Activated CD8-positive, alpha-beta T cell treated with anti-CD3 and anti-CD28 coated beads, Interleukin-2, amount 10 ng/mL, durations not matched to agents 7 days and 5 days (primary cell): ENCODE measurements around the gene CDCA4. TPM values are rescaled to one million over a fixed set of nuclear protein-coding genes. Genes with fewer than 3 reads are reported as not detected.

Experiments used
- ATAC-seq: fragments of 150-1000 bp; cut with Tn5 transposase; one replicate; pipeline ENCODE4 v1.10.0; 2021; ENCODE audit warnings: moderate library complexity
- CTCF ChIA-PET: fragments of 350-600 bp; sonication (Branson Sonifier 250); formaldehyde crosslinking; loops from one replicate; lab custom pipeline; 2021; ENCODE audit warnings: antibody characterized with exemption; lab: Charles Lee
- POLR2A ChIA-PET: fragments of 350-600 bp; sonication (Branson Sonifier 250); formaldehyde crosslinking; loops from one replicate; lab custom pipeline; 2021; ENCODE audit warnings: antibody characterized with exemption; lab: Charles Lee
- DNase-seq: peaks from one replicate; pipeline ENCODE4 v3.0.0-alpha.2; 2020
- H3K27ac Mint-ChIP-seq: one replicate; pipeline ENCODE4 v1.8.0; 2021; ENCODE audit warnings: mild to moderate bottlenecking, mixed read lengths
- H3K27me3 Mint-ChIP-seq: one replicate; pipeline ENCODE4 v1.8.0; 2021; ENCODE audit warnings: low read depth, mixed read lengths
- H3K36me3 Mint-ChIP-seq: one replicate; pipeline ENCODE4 v1.8.0; 2021; ENCODE audit warnings: low read depth, mixed read lengths
- H3K4me1 Mint-ChIP-seq: one replicate; pipeline ENCODE4 v1.8.0; 2021; ENCODE audit warnings: low read depth, mixed read lengths
- H3K4me3 Mint-ChIP-seq: one replicate; pipeline ENCODE4 v1.8.0; 2021; ENCODE audit warnings: mild to moderate bottlenecking, mixed read lengths
- H3K9me3 Mint-ChIP-seq: one replicate; pipeline ENCODE4 v1.8.0; 2022; ENCODE audit warnings: mixed read lengths; ENCODE audit not compliant: insufficient read depth
- total RNA-seq, 2 experiments: library from RNA; stranded (reverse); gene quantifications; one replicate each; pipeline ENCODE4 v1.2.3, GENCODE V29; 2021

The CDCA4 gene
- total RNA-seq, 2 experiments from 2014 or later, result 59.9 to 62.3 TPM

DNA sequence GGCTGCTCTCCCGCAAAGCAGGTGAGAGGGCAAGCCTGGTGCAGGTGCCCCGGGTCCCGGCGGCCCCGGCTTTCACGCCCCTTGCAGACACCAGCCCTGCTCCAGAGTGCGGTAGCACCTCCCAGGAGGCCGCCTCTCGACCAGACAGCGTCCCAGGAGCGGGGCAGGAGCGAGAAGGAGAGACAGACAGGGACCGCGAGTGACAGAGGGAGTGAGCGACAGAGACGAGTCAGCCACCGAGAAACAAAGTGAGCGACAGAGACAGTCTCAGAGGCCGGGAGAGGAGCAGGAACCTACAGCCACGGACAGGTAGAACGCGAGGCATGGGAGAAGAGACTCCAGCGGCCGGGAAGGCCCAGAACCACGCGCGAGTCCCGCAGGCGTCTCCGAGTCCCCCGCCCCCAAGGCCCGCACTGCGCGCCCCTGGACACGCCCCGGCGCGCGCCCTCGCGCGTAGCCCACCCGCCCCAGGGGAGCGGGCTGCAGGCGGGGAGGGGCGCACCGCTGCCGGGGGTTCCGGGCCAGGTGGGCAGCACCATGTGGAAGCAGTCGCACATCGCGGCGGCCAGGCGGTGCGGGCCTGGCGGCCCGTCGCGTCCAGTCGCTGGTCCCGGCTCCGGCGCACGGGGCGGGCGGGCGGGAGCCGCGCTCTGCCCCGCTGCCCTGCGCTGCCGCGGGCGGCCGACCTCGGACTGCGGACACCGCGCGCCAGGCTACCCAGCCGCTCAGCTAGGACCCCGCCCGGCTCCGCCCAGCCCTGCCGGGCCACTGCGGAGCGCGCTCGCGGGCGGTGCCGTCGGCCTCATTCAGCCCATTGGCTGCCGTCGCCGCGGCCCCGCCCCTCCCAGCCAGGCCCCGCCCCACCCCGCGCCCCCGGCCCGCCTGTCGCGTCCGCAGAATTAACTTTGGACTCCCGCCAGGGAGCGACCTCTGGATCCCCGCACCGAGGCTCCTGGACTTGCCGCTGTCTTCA lies 42.9 kb downstream of the CDCA4 start, which contains the start of gene AHNAK2:
Gene AHNAK2 (minus strand): TSS at position 694 of the 973 bp plus-strand sequence. CDS start 137 bp downstream, at position 557.
- ChIA-PET POLR2A (no interaction called here), CTCF (interaction anchor here (1.3 kb wide), 1 partner anchor 67 kb away, joined by 4 read pairs; no protein-coding TSS in a partner anchor)
- H3K9me3 Mint-ChIP-seq, result no peaks in the 10 kb centered on the region
- DNase-seq, result peak; percentile 44
- ATAC-seq, result peak; percentile 77
- peaks cover 10% of the 10 kb centered on the region for H3K4me1 Mint-ChIP-seq
- no peak within 1 kb of the TSS for H3K27ac Mint-ChIP-seq
- H3K27me3 Mint-ChIP-seq, result peaks cover 30% of the 10 kb centered on the region
- peak within 1 kb of the TSS; percentile 61 for H3K4me3 Mint-ChIP-seq
- H3K36me3 Mint-ChIP-seq, result no peaks in the 10 kb centered on the region

- Mint-ChIP-seq H3K27me3 (peaks cover 30% of the 10 kb centered on the region), H3K36me3 (no peaks in the 10 kb centered on the region), H3K4me1 (peaks cover 10% of the 10 kb centered on the region), H3K9me3 (no peaks in the 10 kb centered on the region), H3K4me3 (peak overlapping the region; percentile 61), H3K27ac (no peak overlapping the region)
- ChIA-PET POLR2A (no interaction called here), CTCF (interaction anchor here (0.8 to 6.1 kb wide), 3 partner anchors 8 to 67 kb away, joined by 3 to 63 read pairs (median 4); partner anchors contain the start of gene CLBA1)
- DNase-seq, result no peak
- no peak for ATAC-seq
Measured at GRCh38 chr14:104977008-104977680, 43.7 kb downstream of the CDCA4 start.

DNA sequence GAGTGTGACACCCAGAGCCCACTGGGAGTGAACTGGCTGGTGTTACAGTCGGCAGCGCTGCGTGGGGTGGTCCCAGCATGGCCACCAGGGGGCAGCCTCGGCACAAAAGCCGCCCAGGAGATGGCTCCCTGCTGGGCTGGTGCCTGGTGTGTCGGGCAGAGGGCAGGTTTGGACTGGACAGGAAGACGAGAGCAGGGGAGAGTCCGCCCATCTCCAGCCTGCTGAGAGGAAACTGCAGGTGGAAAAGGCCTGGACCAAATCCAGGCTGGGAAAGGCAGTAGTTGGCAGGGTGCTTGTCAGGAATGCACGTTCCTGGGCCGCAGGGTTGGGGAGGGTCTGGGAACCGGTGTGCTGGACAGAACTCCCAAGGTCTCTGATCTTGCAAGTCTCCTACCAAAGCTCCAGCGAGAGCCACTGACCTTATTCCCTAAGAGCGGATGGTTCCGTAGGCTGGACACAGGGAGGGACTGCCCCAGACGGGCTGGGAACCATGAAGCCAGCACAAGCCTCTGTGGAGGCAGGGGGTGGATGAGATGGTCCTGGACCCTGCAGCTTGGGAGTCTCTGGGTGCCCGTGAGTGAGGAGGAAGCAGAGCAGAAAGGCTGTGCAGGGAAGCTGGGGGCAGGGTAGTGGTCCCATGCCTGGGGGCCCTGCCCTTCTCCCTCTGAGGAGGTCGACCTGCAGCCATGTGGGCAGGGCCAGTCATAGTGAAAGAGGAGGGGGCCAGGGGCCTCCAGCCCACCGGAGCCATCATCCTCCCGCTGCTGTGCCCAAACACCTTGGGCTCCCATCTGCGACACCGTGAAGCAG lies 44.5 kb downstream of the CDCA4 start:
- Mint-ChIP-seq H3K4me1 (peaks cover 10% of the 10 kb centered on the region), H3K27ac (no peak overlapping the region), H3K36me3 (no peaks in the 10 kb centered on the region), H3K9me3 (no peaks in the 10 kb centered on the region), H3K27me3 (peaks cover 30% of the 10 kb centered on the region), H3K4me3 (peak overlapping the region; percentile 19)
- ATAC-seq (peak; percentile 86), DNase-seq (peak; percentile 88)
- CTCF ChIA-PET, result interaction anchor here (0.8 to 6.1 kb wide), 9 partner anchors 9 to 97 kb away, joined by 3 to 63 read pairs (median 4); partner anchors contain the start of genes CLBA1 and GPR132
- POLR2A ChIA-PET, result interaction anchor here (1.3 kb wide), 1 partner anchor 11 kb away, joined by 4 read pairs; no protein-coding TSS in a partner anchor

- CTCF ChIA-PET, result interaction anchor here (0.8 to 6.1 kb wide), 10 partner anchors 10 to 112 kb away, joined by 3 to 63 read pairs (median 4); partner anchors contain the start of genes CLBA1 and GPR132
- ATAC-seq, result peak; percentile 20
Measured at GRCh38 chr14:104975481-104976197, 45.2 kb downstream of the CDCA4 start.

DNA sequence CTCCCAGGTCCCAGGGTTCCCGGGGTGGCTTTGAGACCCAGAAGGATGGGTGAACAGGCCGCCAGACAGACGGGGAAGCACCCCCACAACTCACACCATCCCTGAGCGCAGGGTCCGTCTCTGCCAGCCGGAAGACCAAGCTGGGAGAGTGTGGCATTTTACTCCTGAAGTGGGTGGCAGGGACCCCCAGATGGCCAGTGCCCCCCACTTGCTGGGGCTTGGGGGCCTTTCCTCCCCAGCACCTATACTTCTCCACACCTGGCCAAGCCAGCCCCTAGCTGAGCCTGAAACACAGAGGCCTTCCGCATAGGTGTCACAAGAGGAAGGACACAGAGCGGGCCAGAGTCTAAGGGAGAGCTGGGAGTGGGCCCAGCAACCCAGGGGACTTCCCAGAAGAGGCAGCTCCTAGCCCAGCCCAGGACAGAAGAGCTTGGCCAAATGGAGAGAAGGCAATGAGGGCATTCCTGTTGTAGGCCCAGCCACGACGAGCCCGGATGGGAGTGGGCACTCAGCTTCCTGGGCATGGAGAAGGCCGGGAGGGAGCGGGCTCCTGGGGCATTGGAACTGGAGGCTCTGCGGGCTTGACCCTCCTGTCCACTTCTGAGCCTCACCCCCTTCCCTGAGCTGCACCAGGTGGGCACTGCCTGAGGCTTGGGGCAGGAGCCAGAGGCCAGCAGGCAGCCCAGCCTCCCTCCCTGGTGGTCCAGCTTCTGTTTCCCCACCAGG lies 46.1 kb downstream of the CDCA4 start:
- H3K36me3 Mint-ChIP-seq, result no peaks in the 10 kb centered on the region
- peaks cover 28% of the 10 kb centered on the region for H3K27me3 Mint-ChIP-seq
- ATAC-seq, result no peak
- ChIA-PET CTCF (interaction anchor here (0.8 to 6.1 kb wide), 11 partner anchors 10 to 113 kb away, joined by 3 to 63 read pairs (median 4); partner anchors contain the start of genes CLBA1 and GPR132), POLR2A (interaction anchor here (0.6 to 1.3 kb wide), 2 partner anchors 12 to 107 kb away, joined by 3 to 4 read pairs; no protein-coding TSS in a partner anchor)
- DNase-seq, result no peak
- no peak overlapping the region for H3K4me3 Mint-ChIP-seq
- H3K4me1 Mint-ChIP-seq, result peaks cover 10% of the 10 kb centered on the region
- no peak overlapping the region for H3K27ac Mint-ChIP-seq
- no peaks in the 10 kb centered on the region for H3K9me3 Mint-ChIP-seq

More at GRCh38 chr14:104975481-104976197, 45.2 kb downstream of the CDCA4 start:
- Mint-ChIP-seq H3K4me3 (no peak overlapping the region), H3K4me1 (peaks cover 10% of the 10 kb centered on the region), H3K27me3 (peaks cover 30% of the 10 kb centered on the region), H3K36me3 (no peaks in the 10 kb centered on the region), H3K27ac (no peak overlapping the region), H3K9me3 (no peaks in the 10 kb centered on the region)
- DNase-seq, result no peak
- POLR2A ChIA-PET, result interaction anchor here (1.3 kb wide), 1 partner anchor 11 kb away, joined by 4 read pairs; no protein-coding TSS in a partner anchor

DNA sequence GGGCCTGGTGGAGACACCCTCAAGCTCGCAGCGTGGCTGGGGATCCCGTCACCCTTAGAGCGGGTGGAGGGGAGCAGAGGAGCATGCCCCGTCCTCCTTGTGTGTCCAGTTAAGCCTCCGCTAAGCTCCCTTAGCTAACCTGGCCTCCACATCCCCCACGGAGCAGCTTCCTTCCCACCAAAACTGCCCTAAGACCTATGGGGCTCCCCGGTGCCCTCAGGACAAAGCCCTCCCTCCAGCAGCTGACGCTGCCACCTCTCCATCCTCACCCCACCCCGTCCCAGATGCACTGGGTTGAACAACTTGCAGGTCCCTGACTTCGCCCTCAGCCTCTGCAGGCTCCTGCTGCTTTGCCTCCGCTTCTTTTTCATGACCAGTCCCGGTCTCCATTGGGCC lies 46.7 kb downstream of the CDCA4 start:
- ATAC-seq, result no peak
- H3K27ac Mint-ChIP-seq, result no peak overlapping the region
- no peaks in the 10 kb centered on the region for H3K9me3 Mint-ChIP-seq
- ChIA-PET CTCF (interaction anchor here (1.5 to 6.1 kb wide), 2 partner anchors 10 to 70 kb away, joined by 8 to 63 read pairs; no protein-coding TSS in a partner anchor), POLR2A (interaction anchor here (0.6 kb wide), 1 partner anchor 108 kb away, joined by 3 read pairs; no protein-coding TSS in a partner anchor)
- H3K36me3 Mint-ChIP-seq, result no peaks in the 10 kb centered on the region
- peaks cover 10% of the 10 kb centered on the region for H3K4me1 Mint-ChIP-seq
- H3K4me3 Mint-ChIP-seq, result no peak overlapping the region
- no peak for DNase-seq
- H3K27me3 Mint-ChIP-seq, result peaks cover 21% of the 10 kb centered on the region

- H3K9me3 Mint-ChIP-seq, result no peaks in the 10 kb centered on the region
- no peaks in the 10 kb centered on the region for H3K36me3 Mint-ChIP-seq
- H3K27me3 Mint-ChIP-seq, result peaks cover 20% of the 10 kb centered on the region
- no peak for DNase-seq
- no peak for ATAC-seq
- H3K4me1 Mint-ChIP-seq, result peaks cover 10% of the 10 kb centered on the region
- no peak overlapping the region for H3K27ac Mint-ChIP-seq
- no peak overlapping the region for H3K4me3 Mint-ChIP-seq
- POLR2A ChIA-PET, result interaction anchor here (0.6 kb wide), 1 partner anchor 84 kb away, joined by 3 read pairs; no protein-coding TSS in a partner anchor
- CTCF ChIA-PET, result interaction anchor here (1.0 to 6.1 kb wide), 3 partner anchors 11 to 229 kb away, joined by 3 to 63 read pairs (median 8); no protein-coding TSS in a partner anchor
Measured at GRCh38 chr14:104973385-104974145, 47.3 kb downstream of the CDCA4 start.

DNA sequence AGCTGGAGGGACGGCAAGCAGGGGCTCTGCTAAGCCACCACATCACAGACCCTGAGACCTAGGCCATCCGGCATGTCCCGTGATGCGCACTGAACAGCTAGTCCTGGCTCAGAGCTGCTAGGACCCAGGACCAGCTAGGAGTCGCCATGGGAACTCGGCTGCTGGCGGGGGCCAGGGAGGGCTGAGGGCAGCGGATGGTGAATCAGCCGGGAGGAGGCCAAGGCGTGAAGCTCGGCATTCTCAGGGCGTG lies 47.8 kb downstream of the CDCA4 start:
- H3K36me3 Mint-ChIP-seq, result no peaks in the 10 kb centered on the region
- H3K4me3 Mint-ChIP-seq, result no peak overlapping the region
- H3K4me1 Mint-ChIP-seq, result peaks cover 10% of the 10 kb centered on the region
- H3K9me3 Mint-ChIP-seq, result no peaks in the 10 kb centered on the region
- no peak for ATAC-seq
- no peak overlapping the region for H3K27ac Mint-ChIP-seq
- CTCF ChIA-PET, result interaction anchor here (1.0 to 6.1 kb wide), 3 partner anchors 11 to 229 kb away, joined by 3 to 63 read pairs (median 8); no protein-coding TSS in a partner anchor
- POLR2A ChIA-PET, result interaction anchor here (0.6 kb wide), 1 partner anchor 85 kb away, joined by 3 read pairs; no protein-coding TSS in a partner anchor
- DNase-seq, result no peak
- peaks cover 19% of the 10 kb centered on the region for H3K27me3 Mint-ChIP-seq
